22Rv1 (cell line): Measurements from ENCODE around the gene SRRM3.

Source experiments
- ZFX ChIP-seq: fragments of 450-650 bp; IDR thresholded peaks from 2 replicates; pipeline ENCODE4 v1.6.1; 2017; ENCODE audit warnings: antibody characterized with exemption, borderline replicate concordance
- TF ChIP-seq, protein P1 (sequence below): fragments of 450-650 bp; IDR thresholded peaks from 2 replicates; pipeline ENCODE4 v1.5.1; 2017; ENCODE audit warnings: mild to moderate bottlenecking

DNA sequence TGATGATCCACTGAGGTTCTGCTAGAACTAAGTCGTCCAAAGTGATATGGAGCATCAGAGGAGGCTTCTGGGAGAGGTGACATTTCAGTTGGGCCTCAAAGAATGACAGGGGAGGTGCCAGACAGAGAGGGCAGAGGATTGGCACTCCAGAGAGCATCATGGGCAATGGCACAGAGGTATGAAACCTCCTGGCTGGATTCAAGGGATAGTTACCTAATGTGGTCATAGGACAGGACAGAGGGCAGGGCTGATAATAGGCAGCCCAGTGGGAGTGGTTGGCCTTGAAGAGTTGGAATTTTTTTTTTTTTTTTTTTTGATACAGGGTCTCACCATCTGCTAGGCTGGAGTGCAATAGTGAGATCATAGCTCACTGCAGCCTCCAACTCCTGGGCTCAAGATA, 7.6 kb downstream of the SRRM3 start:
- TF ChIP-seq, protein P1, sequence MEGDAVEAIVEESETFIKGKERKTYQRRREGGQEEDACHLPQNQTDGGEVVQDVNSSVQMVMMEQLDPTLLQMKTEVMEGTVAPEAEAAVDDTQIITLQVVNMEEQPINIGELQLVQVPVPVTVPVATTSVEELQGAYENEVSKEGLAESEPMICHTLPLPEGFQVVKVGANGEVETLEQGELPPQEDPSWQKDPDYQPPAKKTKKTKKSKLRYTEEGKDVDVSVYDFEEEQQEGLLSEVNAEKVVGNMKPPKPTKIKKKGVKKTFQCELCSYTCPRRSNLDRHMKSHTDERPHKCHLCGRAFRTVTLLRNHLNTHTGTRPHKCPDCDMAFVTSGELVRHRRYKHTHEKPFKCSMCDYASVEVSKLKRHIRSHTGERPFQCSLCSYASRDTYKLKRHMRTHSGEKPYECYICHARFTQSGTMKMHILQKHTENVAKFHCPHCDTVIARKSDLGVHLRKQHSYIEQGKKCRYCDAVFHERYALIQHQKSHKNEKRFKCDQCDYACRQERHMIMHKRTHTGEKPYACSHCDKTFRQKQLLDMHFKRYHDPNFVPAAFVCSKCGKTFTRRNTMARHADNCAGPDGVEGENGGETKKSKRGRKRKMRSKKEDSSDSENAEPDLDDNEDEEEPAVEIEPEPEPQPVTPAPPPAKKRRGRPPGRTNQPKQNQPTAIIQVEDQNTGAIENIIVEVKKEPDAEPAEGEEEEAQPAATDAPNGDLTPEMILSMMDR, result no peak
- TF ChIP-seq ZFX, result no peak
